Endothelial cell of umbilical vein (primary cell): ENCODE measurements around the gene ETS1. TPM values are rescaled to one million over a fixed set of nuclear protein-coding genes. Genes with fewer than 3 reads are reported as not detected.

Source experiments
- BruUV-seq: library from RNA; stranded (reverse); fragments of 400-500 nt; replicated peaks from 2 replicates; lab custom pipeline; 2021; lab: Mats Ljungman, UMichigan
- CTCF ChIA-PET: fragments of 300-600, 350-600 bp; sonication (Branson Sonifier 250); formaldehyde crosslinking; loops from one replicate; lab custom pipeline; 2021; ENCODE audit warnings: antibody characterized with exemption, inconsistent platforms; lab: Charles Lee
- POLR2A ChIA-PET: fragments of 300-600, 350-600 bp; sonication (Branson Sonifier 250); formaldehyde crosslinking; loops from one replicate; lab custom pipeline; 2021; ENCODE audit warnings: antibody characterized with exemption, inconsistent platforms; lab: Charles Lee
- DNase-seq: peaks from one replicate; pipeline ENCODE4 v3.0.0-alpha.2; 2011; ENCODE audit warnings: low read depth, low spot score
- FAIRE-seq: peaks from 2 replicates; lab custom pipeline; 2011; peaks lifted over from hg19 to GRCh38; lab: Jason Lieb, UNC
- H2AFZ ChIP-seq: 2 replicates; pipeline ENCODE4 v1.6.0; 2012; ENCODE audit warnings: low read depth, low read length, control low read depth, inconsistent platforms
- H3K27ac ChIP-seq: 2 replicates; pipeline ENCODE4 v1.5.1; 2011; ENCODE audit warnings: low read depth, mild to moderate bottlenecking, control low read depth, low read length, moderate library complexity; ENCODE audit not compliant: insufficient read depth
- H3K27me3 ChIP-seq, 2 experiments: 2 replicates each; pipeline versions ENCODE4 v1.6.0 to v1.6.1; 2011; ENCODE audit warnings: low read length in 2 of 2, mixed read lengths in 1 of 2; ENCODE audit not compliant: control insufficient read depth in 2 of 2, insufficient read depth in 2 of 2
- H3K36me3 ChIP-seq, 2 experiments: 2 replicates in 1 of 2; 3 replicates in 1 of 2; pipeline ENCODE4 v1.5.1; 2011; ENCODE audit warnings: low read length in 2 of 2, mild to moderate bottlenecking in 1 of 2, moderate library complexity in 1 of 2; ENCODE audit not compliant: control insufficient read depth in 2 of 2, insufficient read depth in 2 of 2; ENCODE audit errors: extremely low read depth in 1 of 2
- H3K4me1 ChIP-seq: 3 replicates; pipeline ENCODE4 v1.5.1; 2011; ENCODE audit warnings: mild to moderate bottlenecking, low read length; ENCODE audit not compliant: control insufficient read depth, insufficient read depth; ENCODE audit errors: extremely low read depth
- H3K4me2 ChIP-seq: 2 replicates; pipeline ENCODE4 v1.6.1; 2011; ENCODE audit warnings: low read length, control low read depth, mixed read lengths; ENCODE audit not compliant: insufficient read depth
- H3K4me3 ChIP-seq, 3 experiments: fragments of 200-600 bp in 1 of 3; sonication (generic), shearing (Covaris generic) in 1 of 3; replicated peaks in 1 of 3; 2 replicates each; pipeline ENCODE4 v1.5.1; 2011 to 2016; ENCODE audit warnings: control low read depth in 3 of 3, low read length in 3 of 3, mild to moderate bottlenecking in 2 of 3, inconsistent platforms in 1 of 3, low read depth in 1 of 3, moderate library complexity in 1 of 3; ENCODE audit not compliant: insufficient read depth in 1 of 3
- H3K79me2 ChIP-seq: 2 replicates; pipeline ENCODE4 v1.6.0; 2012; ENCODE audit warnings: low read length, inconsistent platforms; ENCODE audit not compliant: control insufficient read depth, insufficient read depth
- H3K9ac ChIP-seq: replicated peaks from 2 replicates; pipeline ENCODE3; 2011; ENCODE audit warnings: low read length, control low read depth; ENCODE audit not compliant: insufficient read depth; ENCODE audit errors: extremely low read depth
- H3K9me1 ChIP-seq: replicated peaks from 3 replicates; pipeline ENCODE4 v1.6.0; 2011; ENCODE audit warnings: mild to moderate bottlenecking, low read length; ENCODE audit not compliant: control insufficient read depth, insufficient read depth; ENCODE audit errors: extremely low read depth
- H3K9me3 ChIP-seq: replicated peaks from 2 replicates; pipeline ENCODE4 v1.5.1; 2012; ENCODE audit warnings: low read length, inconsistent platforms; ENCODE audit not compliant: control insufficient read depth, insufficient read depth
- H4K20me1 ChIP-seq: replicated peaks from 2 replicates; pipeline ENCODE3; 2011; ENCODE audit warnings: mild to moderate bottlenecking, low read length; ENCODE audit not compliant: control insufficient read depth, insufficient read depth; ENCODE audit errors: extremely low read depth
- EZH2 ChIP-seq: IDR thresholded peaks from 2 replicates; pipeline ENCODE4 v1.6.1; 2012; ENCODE audit warnings: borderline replicate concordance, low read depth, mild to moderate bottlenecking, moderate library complexity, low read length, inconsistent platforms; ENCODE audit not compliant: severe bottlenecking
- GATA2 ChIP-seq: IDR thresholded peaks from 2 replicates; pipeline ENCODE4 v1.7.0; 2011; ENCODE audit warnings: low read depth, mild to moderate bottlenecking, moderate library complexity, mixed read lengths, low read length; ENCODE audit not compliant: insufficient read length, insufficient read depth
- POLR2A ChIP-seq: IDR thresholded peaks from 2 replicates; pipeline ENCODE4 v1.6.1; 2012; ENCODE audit warnings: low read depth, mild to moderate bottlenecking, control low read depth, low read length
- dilution Hi-C: fragments of 300-500 bp; cut with MboI; formaldehyde crosslinking; loops from one replicate; pipeline ENCODE4 v1.15.0; 2019; ENCODE audit warnings: low sequenced_read_pairs; ENCODE audit not compliant: extremely low pct_ligation_motif_present
- intact Hi-C: fragments of 100-400 bp; cut with micrococcal nuclease; formaldehyde crosslinking; loops from one replicate; pipeline ENCODE4 v1.10.0; 2022
- polyA plus RNA-seq, 4 experiments: library from polyadenylated mRNA; depleted of rRNA in 3 of 4; stranded (reverse) in 3 of 4; unstranded in 1 of 4; fragments of >200 nt; gene quantifications; 2 replicates each; pipeline versions ENCODE4 v1.2.1 to v1.2.3, GENCODE V29; 2011 to 2012; ENCODE audit warnings: missing spikeins in 1 of 4
- total RNA-seq: library from RNA; stranded (reverse); gene quantifications from 2 replicates; pipeline ENCODE4 v1.2.3, GENCODE V29; 2021
- TF ChIP-seq, protein P1 (sequence below), 2 donors: IDR thresholded peaks; 1 replicate in 1 of 2; 2 replicates in 1 of 2; pipeline ENCODE4 v1.5.1; 2011; ENCODE audit warnings: low read length in 2 of 2, mild to moderate bottlenecking in 2 of 2, moderate library complexity in 2 of 2, control low read depth in 1 of 2, inconsistent platforms in 1 of 2, low read depth in 1 of 2; ENCODE audit not compliant: insufficient read depth in 1 of 2; ENCODE audit errors: extremely low read depth in 1 of 2

ETS1 gene
- total and polyA plus RNA-seq, 2 donors (not counting 3 experiments of a cell fraction or from before 2014, with no cell fraction given), result 34.2 to 115 TPM

DNA sequence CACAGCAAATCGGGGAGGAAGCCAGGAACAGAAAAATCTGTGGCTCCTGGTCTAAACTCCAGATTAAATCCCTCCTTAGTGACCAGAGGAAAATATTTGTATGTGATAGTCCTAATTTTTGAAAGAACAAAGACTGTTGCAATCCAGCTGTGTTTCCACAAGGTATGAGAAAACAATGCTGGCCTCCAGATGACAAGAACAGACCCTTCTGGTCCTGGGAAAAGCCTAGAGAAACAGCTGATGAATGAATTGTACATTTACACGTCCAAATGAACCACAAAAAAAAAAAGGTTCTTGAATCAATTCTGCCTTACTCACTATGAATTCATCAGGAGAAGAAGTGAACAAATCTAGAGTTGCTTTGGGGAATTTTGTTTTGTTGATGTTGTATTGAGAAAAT is 63.7 kb downstream of the ETS1 start:
- CTCF ChIA-PET, result interaction anchor here (1.4 to 1.5 kb wide), 7 partner anchors 22 to 189 kb away, joined by 3 to 6 read pairs (median 4); no protein-coding TSS in a partner anchor
- Histone ChIP-seq H3K4me1 (peaks cover 40% of the 10 kb centered on the region), H2AFZ (peak overlapping the region; percentile 21), H3K36me3 (no peaks in the 10 kb centered on the region), H3K27me3 (no peaks in the 10 kb centered on the region), H3K4me2 (peak overlapping the region; percentile 85), H3K27ac (peak overlapping the region; percentile 98), H3K9me3 (no peaks in the 10 kb centered on the region), H3K9ac (peak overlapping the region; percentile 95), H3K79me2 (peaks cover 33% of the 10 kb centered on the region), H3K4me3 (no peak overlapping the region), H4K20me1 (no peaks in the 10 kb centered on the region), H3K9me1 (no peaks in the 10 kb centered on the region)
- no TSS peak for BruUV-seq
- TF ChIP-seq, protein P1, sequence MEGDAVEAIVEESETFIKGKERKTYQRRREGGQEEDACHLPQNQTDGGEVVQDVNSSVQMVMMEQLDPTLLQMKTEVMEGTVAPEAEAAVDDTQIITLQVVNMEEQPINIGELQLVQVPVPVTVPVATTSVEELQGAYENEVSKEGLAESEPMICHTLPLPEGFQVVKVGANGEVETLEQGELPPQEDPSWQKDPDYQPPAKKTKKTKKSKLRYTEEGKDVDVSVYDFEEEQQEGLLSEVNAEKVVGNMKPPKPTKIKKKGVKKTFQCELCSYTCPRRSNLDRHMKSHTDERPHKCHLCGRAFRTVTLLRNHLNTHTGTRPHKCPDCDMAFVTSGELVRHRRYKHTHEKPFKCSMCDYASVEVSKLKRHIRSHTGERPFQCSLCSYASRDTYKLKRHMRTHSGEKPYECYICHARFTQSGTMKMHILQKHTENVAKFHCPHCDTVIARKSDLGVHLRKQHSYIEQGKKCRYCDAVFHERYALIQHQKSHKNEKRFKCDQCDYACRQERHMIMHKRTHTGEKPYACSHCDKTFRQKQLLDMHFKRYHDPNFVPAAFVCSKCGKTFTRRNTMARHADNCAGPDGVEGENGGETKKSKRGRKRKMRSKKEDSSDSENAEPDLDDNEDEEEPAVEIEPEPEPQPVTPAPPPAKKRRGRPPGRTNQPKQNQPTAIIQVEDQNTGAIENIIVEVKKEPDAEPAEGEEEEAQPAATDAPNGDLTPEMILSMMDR (IDR thresholded peaks at IDR 0.05; ENCODE audit: extremely low read depth in 1 of 2, insufficient read depth in 1 of 2, low read depth in 1 of 2, low read length in 2 of 2), result no peak
- intact Hi-C loops, result loop anchor here (2.0 to 5.0 kb wide), 5 partner anchors 63 to 491 kb away; partner anchors contain the start of gene ETS1
- POLR2A ChIA-PET, result interaction anchor here (1.3 kb wide), 1 partner anchor 25 kb away, joined by 4 read pairs; no protein-coding TSS in a partner anchor
- DNase-seq (no peak), FAIRE-seq (no peak)
- dilution Hi-C loops, result no loop called here

DNA sequence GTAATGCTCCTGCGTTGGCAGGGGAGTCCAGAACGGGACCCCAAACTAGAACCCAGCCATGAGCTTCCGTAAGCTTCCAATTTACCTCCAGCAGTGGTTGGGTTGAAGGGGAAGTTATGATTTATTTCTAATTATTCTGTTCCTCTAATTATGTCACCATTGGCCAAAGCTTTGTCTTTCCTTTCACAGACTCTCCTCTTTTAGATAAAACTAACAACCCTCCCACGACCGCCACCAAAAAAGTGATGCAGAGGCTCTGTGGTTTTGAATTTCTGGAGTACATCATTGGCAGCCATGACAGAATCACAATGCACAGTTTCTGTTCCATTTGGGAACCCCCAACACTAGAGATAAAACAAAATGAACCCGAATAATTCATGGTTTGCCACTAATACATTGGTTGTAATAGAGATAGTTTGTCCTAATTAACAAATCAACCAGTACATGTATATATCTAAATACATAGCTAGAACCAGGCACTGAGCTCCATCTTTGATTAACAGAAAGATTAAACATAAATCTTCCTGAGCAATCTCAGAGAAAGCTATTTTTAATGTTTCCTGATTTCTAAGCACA is 64.3 kb downstream of the ETS1 start:
- Histone ChIP-seq H3K27ac (peak overlapping the region; percentile 98), H3K79me2 (peaks cover 39% of the 10 kb centered on the region), H3K27me3 (no peaks in the 10 kb centered on the region), H3K4me2 (peak overlapping the region; percentile 85), H3K9ac (peak overlapping the region; percentile 95), H3K4me3 (peak overlapping the region in 2 of 3 experiments; percentile 46 to 68), H4K20me1 (no peaks in the 10 kb centered on the region), H3K4me1 (peaks cover 46% of the 10 kb centered on the region), H3K36me3 (no peaks in the 10 kb centered on the region), H3K9me1 (no peaks in the 10 kb centered on the region), H2AFZ (peak overlapping the region; percentile 21), H3K9me3 (no peaks in the 10 kb centered on the region)
- ChIA-PET CTCF (interaction anchor here (1.4 to 1.5 kb wide), 7 partner anchors 23 to 189 kb away, joined by 3 to 6 read pairs (median 4); no protein-coding TSS in a partner anchor), POLR2A (interaction anchor here (1.3 kb wide), 1 partner anchor 26 kb away, joined by 4 read pairs; no protein-coding TSS in a partner anchor)
- intact Hi-C loops, result loop anchor here (1.0 to 5.0 kb wide), 18 partner anchors 16 to 491 kb away; partner anchors contain the start of gene ETS1
- TF ChIP-seq GATA2 (peak; percentile 23), POLR2A (peak; percentile 48), EZH2 (no peak)
- DNase-seq (no peak), FAIRE-seq (no peak)
- dilution Hi-C loops, result no loop called here
- BruUV-seq, result TSS peak; percentile 92
